Subcutaneous abdominal adipose tissue (tissue), 5 donors: ENCODE measurements around the gene ABI3BP.

Experiments used
- H3K27ac ChIP-seq: one replicate; pipeline ENCODE4 v1.7.0; 2013; ENCODE audit warnings: low read depth, mild to moderate bottlenecking, inconsistent platforms, low read length, moderate library complexity
- H3K27me3 ChIP-seq, 5 donors: one replicate each; pipeline ENCODE4 v1.7.0; 2013; ENCODE audit warnings: low read length in 5 of 5, inconsistent platforms in 1 of 5; ENCODE audit not compliant: control insufficient read depth in 5 of 5, insufficient read depth in 4 of 5
- H3K36me3 ChIP-seq, 5 donors: one replicate each; pipeline ENCODE4 v1.7.0; 2013; ENCODE audit warnings: low read length in 5 of 5; ENCODE audit not compliant: control insufficient read depth in 5 of 5, insufficient read depth in 5 of 5
- H3K4me1 ChIP-seq, 5 donors: one replicate each; pipeline ENCODE4 v1.7.0; 2013; ENCODE audit warnings: low read length in 5 of 5, mild to moderate bottlenecking in 3 of 5, moderate library complexity in 1 of 5; ENCODE audit not compliant: control insufficient read depth in 5 of 5, insufficient read depth in 5 of 5
- H3K4me3 ChIP-seq, 5 donors: one replicate each; pipeline ENCODE4 v1.7.0; 2013; ENCODE audit warnings: low read length in 5 of 5, low read depth in 1 of 5
- H3K9ac ChIP-seq, 5 donors: one replicate each; pipeline ENCODE4 v1.7.0; 2013; ENCODE audit warnings: low read length in 5 of 5, mild to moderate bottlenecking in 4 of 5, moderate library complexity in 3 of 5
- H3K9me3 ChIP-seq, 5 donors: one replicate each; pipeline ENCODE4 v1.7.0; 2013; ENCODE audit warnings: low read length in 5 of 5; ENCODE audit not compliant: control insufficient read depth in 5 of 5
- donor health status: healthy.
- donor health status: healthy.
- donor health status: healthy.
- donor health status: healthy.
- donor health status: healthy.

ABI3BP gene

GRCh38 chr3:100702082-100702979 lies 290.9 kb downstream of the ABI3BP start:
- Histone ChIP-seq H3K4me3 (no peak overlapping the region), H3K27ac (no peak overlapping the region)

GRCh38 chr3:100700708-100701107 lies 292.5 kb downstream of the ABI3BP start:
- H3K27ac ChIP-seq = no peak overlapping the region
- H3K4me3 ChIP-seq = no peak overlapping the region
- H3K36me3 ChIP-seq = no peaks in the 10 kb centered on the region
- peaks cover 0 to 3% (median 0%) of the 10 kb centered on the region in 5 donors for H3K9me3 ChIP-seq
- peaks cover 0 to 14% (median 0%) of the 10 kb centered on the region in 5 donors for H3K27me3 ChIP-seq
- no peak overlapping the region for H3K9ac ChIP-seq
- no peaks in the 10 kb centered on the region for H3K4me1 ChIP-seq

More at GRCh38 chr3:100702082-100702979, 290.9 kb downstream of the ABI3BP start:
- no peaks in the 10 kb centered on the region for H3K4me1 ChIP-seq
- no peak overlapping the region for H3K9ac ChIP-seq
- peaks cover 0 to 12% (median 0%) of the 10 kb centered on the region in 5 donors for H3K27me3 ChIP-seq
- H3K36me3 ChIP-seq = no peaks in the 10 kb centered on the region
- H3K9me3 ChIP-seq = no peaks in the 10 kb centered on the region
